Caco-2 (cell line): ENCODE measurements around the gene ADAMTS10. TPM values are rescaled to one million over a fixed set of nuclear protein-coding genes. Genes with fewer than 3 reads are reported as not detected.

ENCODE experiments used
- BruUV-seq: library from RNA; stranded (reverse); fragments of 400-500 nt; replicated peaks from 2 replicates; lab custom pipeline; 2021; lab: Mats Ljungman, UMichigan
- CTCF ChIA-PET: fragments of 300-600 bp; sonication (Branson Sonifier 250); formaldehyde crosslinking; loops from one replicate; lab custom pipeline; 2022; ENCODE audit warnings: antibody characterized with exemption; lab: Charles Lee
- POLR2A ChIA-PET: fragments of 300-600 bp; sonication (Branson Sonifier 250); formaldehyde crosslinking; loops from one replicate; lab custom pipeline; 2022; ENCODE audit warnings: antibody characterized with exemption; lab: Charles Lee
- DNase-seq, 2 experiments: peaks; one replicate each; pipeline versions ENCODE4 v3.0.0 to v3.0.0-alpha.2; 2020 to 2022
- H3K27me3 ChIP-seq: replicated peaks from 2 replicates; pipeline ENCODE4 v1.6.0; 2011; ENCODE audit warnings: low read length; ENCODE audit not compliant: control insufficient read depth, insufficient read depth
- H3K36me3 ChIP-seq: 2 replicates; pipeline ENCODE4 v1.5.1; 2011; ENCODE audit warnings: low read length; ENCODE audit not compliant: control insufficient read depth, insufficient read depth
- H3K4me1 ChIP-seq: fragments of 250-450 bp; sonication (Bioruptor Pico); 2 replicates; pipeline ENCODE4 v1.5.1; 2020; ENCODE audit warnings: mild to moderate bottlenecking
- H3K4me3 ChIP-seq: 2 replicates; pipeline ENCODE4 v1.5.1; 2011; ENCODE audit warnings: low read depth, mild to moderate bottlenecking, control low read depth, low read length
- H3K9me3 ChIP-seq: fragments of 250-450 bp; sonication (Bioruptor Pico); 2 replicates; pipeline ENCODE4 v1.5.1; 2020; ENCODE audit warnings: mild to moderate bottlenecking, moderate library complexity
- H3K27ac Mint-ChIP-seq: one replicate; pipeline ENCODE4 v1.8.0; 2022; ENCODE audit warnings: mixed read lengths; ENCODE audit not compliant: unreplicated experiment
- H3K27me3 Mint-ChIP-seq: one replicate; pipeline ENCODE4 v1.8.0; 2022; ENCODE audit warnings: mixed read lengths; ENCODE audit not compliant: insufficient read depth, unreplicated experiment
- H3K36me3 Mint-ChIP-seq: one replicate; pipeline ENCODE4 v1.8.0; 2022; ENCODE audit warnings: mild to moderate bottlenecking, mixed read lengths; ENCODE audit not compliant: insufficient read depth, unreplicated experiment
- H3K4me1 Mint-ChIP-seq: one replicate; pipeline ENCODE4 v1.8.0; 2022; ENCODE audit warnings: low read depth, mixed read lengths; ENCODE audit not compliant: unreplicated experiment
- H3K4me3 Mint-ChIP-seq: one replicate; pipeline ENCODE4 v1.8.0; 2022; ENCODE audit warnings: mild to moderate bottlenecking, moderate library complexity, mixed read lengths; ENCODE audit not compliant: unreplicated experiment
- H3K9me3 Mint-ChIP-seq: one replicate; pipeline ENCODE4 v1.8.0; 2022; ENCODE audit warnings: mixed read lengths; ENCODE audit not compliant: unreplicated experiment
- intact Hi-C: fragments of 100-400 bp; cut with micrococcal nuclease; formaldehyde crosslinking; loops from one replicate; pipeline ENCODE4 v1.10.0; 2022; ENCODE audit not compliant: unreplicated experiment
- total RNA-seq: library from RNA; stranded (reverse); gene quantifications from 2 replicates; pipeline ENCODE4 v1.2.3, GENCODE V29; 2022
- TF ChIP-seq, protein P1 (sequence below), 2 experiments: fragments of 200-600 bp in 1 of 2; IDR thresholded peaks; 1 replicate in 1 of 2; 2 replicates in 1 of 2; pipeline versions ENCODE4 v1.5.1 to v1.8.0; 2011 to 2022; ENCODE audit warnings: antibody characterized with exemption in 1 of 2, control low read depth in 1 of 2, inconsistent platforms in 1 of 2, low read depth in 1 of 2, low read length in 1 of 2, mild to moderate bottlenecking in 1 of 2, moderate library complexity in 1 of 2; ENCODE audit not compliant: insufficient read depth in 1 of 2, severe bottlenecking in 1 of 2, unreplicated experiment in 1 of 2

ADAMTS10 gene
- total RNA-seq, 1 experiment from 2014 or later: 0.77 TPM

DNA sequence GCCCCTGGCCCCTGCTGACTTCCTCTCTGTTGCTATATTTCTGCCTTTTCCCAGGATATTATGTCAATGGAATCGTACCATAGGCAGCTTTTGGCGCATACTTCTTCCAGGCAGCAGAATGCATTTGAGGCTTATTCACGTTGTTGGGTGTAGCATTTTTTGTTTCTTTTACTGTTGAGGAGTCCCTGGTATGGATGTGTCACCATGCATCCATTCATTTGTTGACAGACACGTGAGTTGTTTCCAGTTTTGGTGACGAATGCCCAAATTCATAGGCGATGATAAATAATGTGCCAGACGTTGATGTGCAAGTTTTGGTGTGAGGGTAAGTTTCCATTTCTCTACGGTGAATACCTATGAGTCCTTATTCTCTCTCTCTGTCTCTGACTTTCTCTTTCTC lies 24.9 kb upstream of the ADAMTS10 start:
- Mint-ChIP-seq H3K4me3 (no peak overlapping the region), H3K9me3 (no peaks in the 10 kb centered on the region), H3K36me3 (no peaks in the 10 kb centered on the region), H3K27ac (no peak overlapping the region), H3K4me1 (peaks cover 6% of the 10 kb centered on the region), H3K27me3 (no peaks in the 10 kb centered on the region)
- H3K27me3 ChIP-seq: no peaks in the 10 kb centered on the region
- no peak overlapping the region for H3K4me3 ChIP-seq
- POLR2A ChIA-PET: no interaction called here
- H3K36me3 ChIP-seq: no peaks in the 10 kb centered on the region
- intact Hi-C loops: no loop called here
- CTCF ChIA-PET: no interaction called here
- no peak for DNase-seq
- peaks cover 2% of the 10 kb centered on the region; the same call in 1 of the 2 replicates for H3K4me1 ChIP-seq
- no TSS peak for BruUV-seq
- H3K9me3 ChIP-seq: peaks cover under 1% of the 10 kb centered on the region; the same call in 1 of the 2 replicates
- TF ChIP-seq, protein P1, sequence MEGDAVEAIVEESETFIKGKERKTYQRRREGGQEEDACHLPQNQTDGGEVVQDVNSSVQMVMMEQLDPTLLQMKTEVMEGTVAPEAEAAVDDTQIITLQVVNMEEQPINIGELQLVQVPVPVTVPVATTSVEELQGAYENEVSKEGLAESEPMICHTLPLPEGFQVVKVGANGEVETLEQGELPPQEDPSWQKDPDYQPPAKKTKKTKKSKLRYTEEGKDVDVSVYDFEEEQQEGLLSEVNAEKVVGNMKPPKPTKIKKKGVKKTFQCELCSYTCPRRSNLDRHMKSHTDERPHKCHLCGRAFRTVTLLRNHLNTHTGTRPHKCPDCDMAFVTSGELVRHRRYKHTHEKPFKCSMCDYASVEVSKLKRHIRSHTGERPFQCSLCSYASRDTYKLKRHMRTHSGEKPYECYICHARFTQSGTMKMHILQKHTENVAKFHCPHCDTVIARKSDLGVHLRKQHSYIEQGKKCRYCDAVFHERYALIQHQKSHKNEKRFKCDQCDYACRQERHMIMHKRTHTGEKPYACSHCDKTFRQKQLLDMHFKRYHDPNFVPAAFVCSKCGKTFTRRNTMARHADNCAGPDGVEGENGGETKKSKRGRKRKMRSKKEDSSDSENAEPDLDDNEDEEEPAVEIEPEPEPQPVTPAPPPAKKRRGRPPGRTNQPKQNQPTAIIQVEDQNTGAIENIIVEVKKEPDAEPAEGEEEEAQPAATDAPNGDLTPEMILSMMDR (IDR thresholded peaks at IDR 0.05; ENCODE audit: insufficient read depth in 1 of 2, low read depth in 1 of 2, low read length in 1 of 2, severe bottlenecking in 1 of 2, unreplicated experiment in 1 of 2): no peak

DNA sequence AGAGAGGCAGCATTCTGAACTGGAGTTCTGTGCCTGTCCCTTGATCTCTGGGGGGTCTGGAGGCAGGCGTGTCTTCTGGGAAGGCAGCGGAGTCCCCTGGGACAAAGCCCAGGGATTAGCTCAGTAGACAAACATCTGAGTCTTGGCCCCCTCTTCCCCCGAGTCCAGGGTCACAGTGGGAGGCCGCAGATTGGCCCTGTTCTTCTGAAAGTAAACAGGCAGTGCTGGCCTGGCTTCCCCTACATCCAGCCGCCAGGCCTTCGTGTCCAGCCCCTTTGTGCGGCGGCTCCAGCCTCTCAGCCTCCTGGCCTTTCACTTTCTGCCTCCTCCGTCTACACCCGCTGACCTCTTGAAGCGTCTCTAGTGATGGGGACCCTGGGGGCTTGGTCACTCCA lies 20.9 kb upstream of the ADAMTS10 start:
- Histone ChIP-seq H3K27me3 (no peaks in the 10 kb centered on the region), H3K4me3 (no peak overlapping the region), H3K9me3 (peaks cover 6% of the 10 kb centered on the region; the same call in 1 of the 2 replicates), H3K36me3 (no peaks in the 10 kb centered on the region), H3K4me1 (no peaks in the 10 kb centered on the region)
- Mint-ChIP-seq H3K27me3 (no peaks in the 10 kb centered on the region), H3K4me3 (no peak overlapping the region), H3K9me3 (no peaks in the 10 kb centered on the region), H3K27ac (no peak overlapping the region), H3K36me3 (no peaks in the 10 kb centered on the region), H3K4me1 (no peaks in the 10 kb centered on the region)
- intact Hi-C loops: no loop called here
- TF ChIP-seq, protein P1 (IDR thresholded peaks at IDR 0.05; ENCODE audit: insufficient read depth in 1 of 2, low read depth in 1 of 2, low read length in 1 of 2, severe bottlenecking in 1 of 2, unreplicated experiment in 1 of 2): no peak
- ChIA-PET CTCF (no interaction called here), POLR2A (no interaction called here)
- no peak for DNase-seq
- no TSS peak for BruUV-seq

DNA sequence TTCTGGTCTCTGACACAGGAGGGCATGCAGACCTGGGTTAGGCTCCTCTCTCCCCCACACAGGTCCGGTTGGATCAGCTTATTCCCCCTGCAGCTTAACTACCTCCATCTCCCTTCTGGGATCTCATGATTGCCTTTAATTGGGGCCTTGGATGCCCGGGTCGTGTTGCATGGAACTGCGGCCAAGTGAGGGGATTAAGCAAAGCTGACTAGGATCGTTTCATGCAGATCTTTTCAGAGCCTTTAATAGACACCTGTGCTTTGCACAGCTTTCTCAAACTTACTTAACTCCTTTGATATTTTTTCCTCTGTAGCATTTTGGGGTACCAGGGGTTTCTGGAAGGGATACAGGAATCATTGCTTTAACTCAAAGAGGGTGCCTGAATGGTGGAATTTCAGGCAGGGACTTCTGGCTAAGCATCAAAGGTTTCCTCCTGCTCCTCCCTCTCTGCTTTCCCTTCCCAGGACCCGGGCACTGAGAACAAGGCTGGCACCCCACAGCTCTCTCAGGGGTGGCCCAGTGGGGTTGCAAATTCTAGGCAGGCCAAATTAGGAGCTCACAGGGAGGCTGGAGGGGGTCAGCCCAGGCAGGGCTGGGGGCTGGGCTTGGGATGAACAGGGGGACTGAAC lies 20.4 kb upstream of the ADAMTS10 start:
- H3K4me1 ChIP-seq: no peaks in the 10 kb centered on the region
- DNase-seq: no peak
- TF ChIP-seq, protein P1 (IDR thresholded peaks at IDR 0.05; ENCODE audit: insufficient read depth in 1 of 2, low read depth in 1 of 2, low read length in 1 of 2, severe bottlenecking in 1 of 2, unreplicated experiment in 1 of 2): no peak
- CTCF ChIA-PET: interaction anchor here (0.5 kb wide), 1 partner anchor 11 kb away, joined by 4 read pairs; no protein-coding TSS in a partner anchor
- H3K36me3 ChIP-seq: no peaks in the 10 kb centered on the region
- POLR2A ChIA-PET: no interaction called here
- H3K27me3 ChIP-seq: no peaks in the 10 kb centered on the region
- no peak overlapping the region for H3K4me3 ChIP-seq
- H3K27ac Mint-ChIP-seq: no peak overlapping the region
- H3K4me3 Mint-ChIP-seq: no peak overlapping the region
- H3K9me3 Mint-ChIP-seq: no peaks in the 10 kb centered on the region
- H3K27me3 Mint-ChIP-seq: no peaks in the 10 kb centered on the region
- no peaks in the 10 kb centered on the region for H3K36me3 Mint-ChIP-seq
- no peaks in the 10 kb centered on the region for H3K4me1 Mint-ChIP-seq
- peaks cover 6% of the 10 kb centered on the region; the same call in 1 of the 2 replicates for H3K9me3 ChIP-seq
- intact Hi-C loops: no loop called here
- BruUV-seq: no TSS peak
